GM18526 (cell line): ENCODE data around the gene SIPA1L3.

Experiments used
- POLR2A ChIP-seq: IDR thresholded peaks from 3 replicates; pipeline ENCODE4 v1.6.1; 2011; ENCODE audit not compliant: insufficient read length; ENCODE audit errors: extremely low read depth

Gene SIPA1L3

GRCh38 chr19:37905946-37906868 lies 801 bp upstream of the SIPA1L3 start, which contains the start of gene WDR87:
TSS of gene WDR87 (minus strand) at chr19:37906594. CDS start at chr19:37898239, 8,355 bp downstream.
- TF ChIP-seq POLR2A = no peak

GRCh38 chr19:37907735-37908455 lies 887 bp downstream of the SIPA1L3 start:
- no peak for TF ChIP-seq POLR2A

GRCh38 chr19:37909661-37910199 lies 2.7 kb downstream of the SIPA1L3 start:
- TF ChIP-seq POLR2A = no peak

- TF ChIP-seq POLR2A = peak; percentile 31
These were observed 7.9 kb downstream of the SIPA1L3 start for GRCh38 chr19:37914908-37915307.

- TF ChIP-seq POLR2A = no peak
These were observed 13.8 kb downstream of the SIPA1L3 start for GRCh38 chr19:37920591-37921450.

- no peak for TF ChIP-seq POLR2A
These were observed 18.2 kb downstream of the SIPA1L3 start for GRCh38 chr19:37925212-37925611.

- no peak for TF ChIP-seq POLR2A
These were observed 19.2 kb downstream of the SIPA1L3 start for GRCh38 chr19:37926255-37926654.

GRCh38 chr19:37926711-37927110 lies 19.7 kb downstream of the SIPA1L3 start:
- no peak for TF ChIP-seq POLR2A

- no peak for TF ChIP-seq POLR2A
These were observed 21.7 kb downstream of the SIPA1L3 start for GRCh38 chr19:37928527-37929286.

- TF ChIP-seq POLR2A = no peak
These were observed 22.4 kb downstream of the SIPA1L3 start for GRCh38 chr19:37929355-37929923.

GRCh38 chr19:37930416-37930815 lies 23.4 kb downstream of the SIPA1L3 start:
- TF ChIP-seq POLR2A = no peak

- peak; percentile 44 for TF ChIP-seq POLR2A
These were observed 25.1 kb downstream of the SIPA1L3 start for GRCh38 chr19:37931881-37932655.

- no peak for TF ChIP-seq POLR2A
These were observed 26.3 kb downstream of the SIPA1L3 start for GRCh38 chr19:37932985-37933936.
